NCI-H1048 (cell line): ENCODE data around the gene FHOD1.

Experiments used
- DNase-seq: peaks from one replicate; lab custom pipeline; 2025; lab: John Stamatoyannopoulos, UW

FHOD1 gene

GRCh38 chr16:67277294-67277998, 30.2 kb upstream of the FHOD1 start:
- DNase-seq = no peak

GRCh38 chr16:67275321-67275720, 28.0 kb upstream of the FHOD1 start:
- DNase-seq = no peak

- no peak for DNase-seq
Measured at GRCh38 chr16:67271446-67271845, 24.2 kb upstream of the FHOD1 start.

GRCh38 chr16:67270931-67271338, 23.7 kb upstream of the FHOD1 start:
- no peak for DNase-seq

- no peak for DNase-seq
Measured at GRCh38 chr16:67269766-67270165, 22.5 kb upstream of the FHOD1 start.

GRCh38 chr16:67268136-67268579, 20.9 kb upstream of the FHOD1 start:
- no peak for DNase-seq

- DNase-seq = no peak
Measured at GRCh38 chr16:67265834-67266233, 18.6 kb upstream of the FHOD1 start.

- no peak for DNase-seq
Measured at GRCh38 chr16:67264866-67265265, 17.6 kb upstream of the FHOD1 start.

GRCh38 chr16:67264277-67264676, 17.0 kb upstream of the FHOD1 start:
- DNase-seq = no peak

- DNase-seq = no peak
Measured at GRCh38 chr16:67263201-67263600, 15.9 kb upstream of the FHOD1 start.

GRCh38 chr16:67260426-67261063, 13.3 kb upstream of the FHOD1 start:
- DNase-seq = no peak

- no peak for DNase-seq
Measured at GRCh38 chr16:67259705-67260104, 12.4 kb upstream of the FHOD1 start.

GRCh38 chr16:67258161-67258835, 11.0 kb upstream of the FHOD1 start:
- no peak for DNase-seq

GRCh38 chr16:67257486-67258160, 10.3 kb upstream of the FHOD1 start:
- no peak for DNase-seq

- no peak for DNase-seq
Measured at GRCh38 chr16:67256701-67257230, 9.5 kb upstream of the FHOD1 start.

GRCh38 chr16:67255553-67256221, 8.4 kb upstream of the FHOD1 start:
- DNase-seq = no peak

GRCh38 chr16:67254801-67255552, 7.7 kb upstream of the FHOD1 start:
- DNase-seq = no peak

- no peak for DNase-seq
Measured at GRCh38 chr16:67252609-67253497, 5.6 kb upstream of the FHOD1 start.

GRCh38 chr16:67250045-67250327, 2.7 kb upstream of the FHOD1 start:
- no peak for DNase-seq
